LNCaP clone FGC (cell line): ENCODE measurements around the gene CLEC16A.

Source experiments
- DNase-seq: peaks from one replicate; pipeline ENCODE4 v3.0.0-alpha.2; 2011; ENCODE audit warnings: low read depth
- H3K4me3 ChIP-seq: 2 replicates; pipeline ENCODE4 v1.5.1; 2011; ENCODE audit warnings: mild to moderate bottlenecking, low read depth, low read length, control low read depth
- TF ChIP-seq, protein P1 (sequence below): IDR thresholded peaks from 2 replicates; pipeline ENCODE4 v1.5.1; 2012; ENCODE audit warnings: mild to moderate bottlenecking; ENCODE audit not compliant: control insufficient read depth, insufficient read depth; ENCODE audit errors: extremely low read depth

Gene CLEC16A

GRCh38 chr16:11015076-11015475 is 70.7 kb downstream of the CLEC16A start:
- TF ChIP-seq, protein P1, sequence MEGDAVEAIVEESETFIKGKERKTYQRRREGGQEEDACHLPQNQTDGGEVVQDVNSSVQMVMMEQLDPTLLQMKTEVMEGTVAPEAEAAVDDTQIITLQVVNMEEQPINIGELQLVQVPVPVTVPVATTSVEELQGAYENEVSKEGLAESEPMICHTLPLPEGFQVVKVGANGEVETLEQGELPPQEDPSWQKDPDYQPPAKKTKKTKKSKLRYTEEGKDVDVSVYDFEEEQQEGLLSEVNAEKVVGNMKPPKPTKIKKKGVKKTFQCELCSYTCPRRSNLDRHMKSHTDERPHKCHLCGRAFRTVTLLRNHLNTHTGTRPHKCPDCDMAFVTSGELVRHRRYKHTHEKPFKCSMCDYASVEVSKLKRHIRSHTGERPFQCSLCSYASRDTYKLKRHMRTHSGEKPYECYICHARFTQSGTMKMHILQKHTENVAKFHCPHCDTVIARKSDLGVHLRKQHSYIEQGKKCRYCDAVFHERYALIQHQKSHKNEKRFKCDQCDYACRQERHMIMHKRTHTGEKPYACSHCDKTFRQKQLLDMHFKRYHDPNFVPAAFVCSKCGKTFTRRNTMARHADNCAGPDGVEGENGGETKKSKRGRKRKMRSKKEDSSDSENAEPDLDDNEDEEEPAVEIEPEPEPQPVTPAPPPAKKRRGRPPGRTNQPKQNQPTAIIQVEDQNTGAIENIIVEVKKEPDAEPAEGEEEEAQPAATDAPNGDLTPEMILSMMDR: no peak
- H3K4me3 ChIP-seq: no peak overlapping the region
- no peak for DNase-seq

GRCh38 chr16:11015607-11016006 is 71.2 kb downstream of the CLEC16A start:
- TF ChIP-seq, protein P1: no peak
- DNase-seq: no peak
- H3K4me3 ChIP-seq: no peak overlapping the region

DNA sequence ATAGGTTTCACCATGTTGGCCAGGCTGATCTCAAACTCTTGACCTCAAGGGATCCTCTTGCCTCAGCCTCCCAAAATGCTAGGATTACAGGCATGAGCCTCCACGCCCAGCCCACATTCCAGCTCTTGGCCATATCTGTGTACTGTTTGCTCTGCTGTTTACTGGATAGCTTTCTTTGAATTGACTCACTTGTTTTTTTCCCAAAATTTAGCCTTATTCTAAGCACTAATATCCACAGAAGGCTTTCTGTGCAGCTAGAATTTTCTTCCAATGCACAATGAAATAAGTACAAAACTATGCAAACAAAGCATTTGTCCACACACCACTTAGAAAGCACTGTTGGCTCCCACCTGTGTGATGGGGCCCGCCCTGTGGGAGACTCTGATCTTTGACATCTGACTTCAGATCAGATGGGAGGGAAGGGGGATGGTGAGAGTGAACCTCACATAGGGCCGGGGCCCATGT is 72.2 kb downstream of the CLEC16A start:
- DNase-seq: no peak
- no peak overlapping the region for H3K4me3 ChIP-seq
- TF ChIP-seq, protein P1: no peak

DNA sequence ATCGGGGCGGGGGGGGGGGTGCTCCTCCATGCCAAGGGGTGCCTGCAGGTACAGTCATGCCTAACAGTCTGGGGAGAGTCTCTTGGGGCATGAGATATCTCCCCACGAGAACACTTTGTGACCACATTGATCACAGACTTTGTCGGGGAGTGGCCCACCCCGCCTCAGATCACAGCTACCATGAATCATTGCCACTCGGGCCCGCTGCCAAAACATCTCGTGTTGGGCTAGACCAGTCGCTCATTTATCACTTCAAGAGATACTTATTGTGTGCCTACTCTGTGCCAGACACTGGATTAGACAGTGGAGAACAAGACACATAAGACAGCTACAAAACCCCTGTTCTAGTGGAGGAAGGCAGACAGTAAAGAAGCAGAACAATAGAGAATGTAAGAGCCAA is 72.6 kb downstream of the CLEC16A start:
- DNase-seq: no peak

DNA sequence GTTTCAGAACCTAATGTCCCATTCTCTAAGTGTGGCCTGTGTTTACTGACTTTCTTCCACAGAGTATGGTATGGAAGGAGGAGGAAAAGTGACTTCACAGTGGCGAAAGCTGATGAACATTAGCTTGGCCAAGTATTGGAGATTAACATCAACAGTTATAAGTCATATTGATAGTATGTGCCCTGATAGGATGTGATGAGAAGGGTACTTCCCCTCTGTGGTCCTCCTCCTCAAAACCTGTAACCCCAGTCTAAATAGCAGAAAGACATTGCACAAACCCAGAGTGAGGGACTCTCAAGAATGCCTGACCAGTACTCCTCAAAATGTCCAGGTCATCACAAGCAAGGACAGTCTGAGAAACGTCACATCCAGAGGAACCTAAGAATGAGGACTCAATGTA is 73.1 kb downstream of the CLEC16A start:
- no peak overlapping the region for H3K4me3 ChIP-seq
- TF ChIP-seq, protein P1: no peak
- no peak for DNase-seq

More for the DNA sequence above, 72.6 kb downstream of the CLEC16A start:
- TF ChIP-seq, protein P1: no peak
- no peak overlapping the region for H3K4me3 ChIP-seq

GRCh38 chr16:11020388-11020787 is 76.0 kb downstream of the CLEC16A start:
- no peak overlapping the region for H3K4me3 ChIP-seq
- DNase-seq: no peak

More at GRCh38 chr16:11020388-11020787, 76.0 kb downstream of the CLEC16A start:
- TF ChIP-seq, protein P1: no peak
